Nephron (organoid): ENCODE results near the gene ATP5F1E.

Source experiments
- H3K27ac Mint-ChIP-seq, 3 experiments: 2 replicates each; pipeline ENCODE4 v1.8.0; 2020; ENCODE audit warnings: mixed read lengths in 3 of 3, mild to moderate bottlenecking in 2 of 3, moderate library complexity in 1 of 3
- H3K27me3 Mint-ChIP-seq: 2 replicates; pipeline ENCODE4 v1.8.0; 2021; ENCODE audit warnings: low read depth, mild to moderate bottlenecking, moderate library complexity, mixed read lengths
- H3K36me3 Mint-ChIP-seq: 2 replicates; pipeline ENCODE4 v1.8.0; 2020; ENCODE audit warnings: low read depth, mixed read lengths
- H3K4me1 Mint-ChIP-seq: 2 replicates; pipeline ENCODE4 v1.8.0; 2020; ENCODE audit warnings: mixed read lengths
- H3K4me3 Mint-ChIP-seq, 3 experiments: 2 replicates each; pipeline ENCODE4 v1.8.0; 2020; ENCODE audit warnings: mild to moderate bottlenecking in 3 of 3, mixed read lengths in 3 of 3, moderate library complexity in 2 of 3
- H3K9me3 Mint-ChIP-seq: 2 replicates; pipeline ENCODE4 v1.8.0; 2020; ENCODE audit warnings: mixed read lengths
- CTCF ChIP-seq, 3 experiments: fragments of 200-600 bp; sonication (generic); IDR thresholded peaks; one replicate each; pipeline ENCODE4 v1.5.0; 2021; ENCODE audit warnings: antibody characterized with exemption in 3 of 3; ENCODE audit not compliant: unreplicated experiment in 3 of 3

The ATP5F1E gene

GRCh38 chr20:58997141-58997770 is 34.9 kb downstream of the ATP5F1E start:
- TF ChIP-seq CTCF (IDR thresholded peaks at IDR 0.05; ENCODE audit: unreplicated experiment in 3 of 3), result no peak
- Mint-ChIP-seq H3K27ac (peak overlapping the region; percentile 50 to 96 (median 68)), H3K4me3 (no peak overlapping the region), H3K27me3 (no peaks in the 10 kb centered on the region), H3K4me1 (peaks cover 5% of the 10 kb centered on the region), H3K36me3 (peaks cover 58% of the 10 kb centered on the region), H3K9me3 (no peaks in the 10 kb centered on the region)

- no peaks in the 10 kb centered on the region for H3K27me3 Mint-ChIP-seq
- peak overlapping the region; percentile 50 to 96 (median 80) for H3K27ac Mint-ChIP-seq
- H3K4me3 Mint-ChIP-seq, result no peak overlapping the region
- H3K9me3 Mint-ChIP-seq, result no peaks in the 10 kb centered on the region
- no peak for TF ChIP-seq CTCF (IDR thresholded peaks at IDR 0.05; ENCODE audit: unreplicated experiment in 3 of 3)
- H3K4me1 Mint-ChIP-seq, result peaks cover 5% of the 10 kb centered on the region
- peaks cover 66% of the 10 kb centered on the region for H3K36me3 Mint-ChIP-seq
These were observed 35.9 kb downstream of the ATP5F1E start for GRCh38 chr20:58996226-58996611.

- TF ChIP-seq CTCF (IDR thresholded peaks at IDR 0.05; ENCODE audit: unreplicated experiment in 3 of 3), result no peak
- Mint-ChIP-seq H3K4me1 (peaks cover 5% of the 10 kb centered on the region), H3K9me3 (no peaks in the 10 kb centered on the region), H3K4me3 (peak overlapping the region in 1 of 3 experiments; percentile 60), H3K36me3 (peaks cover 70% of the 10 kb centered on the region), H3K27ac (peak overlapping the region; percentile 50 to 96 (median 80)), H3K27me3 (no peaks in the 10 kb centered on the region)
These were observed 36.5 kb downstream of the ATP5F1E start for GRCh38 chr20:58995461-58996225.

- H3K36me3 Mint-ChIP-seq, result peaks cover 74% of the 10 kb centered on the region
- H3K9me3 Mint-ChIP-seq, result no peaks in the 10 kb centered on the region
- peak overlapping the region in 1 of 3 experiments; percentile 96 for H3K27ac Mint-ChIP-seq
- peaks cover 5% of the 10 kb centered on the region for H3K4me1 Mint-ChIP-seq
- no peaks in the 10 kb centered on the region for H3K27me3 Mint-ChIP-seq
- no peak overlapping the region for H3K4me3 Mint-ChIP-seq
- no peak for TF ChIP-seq CTCF (IDR thresholded peaks at IDR 0.05; ENCODE audit: unreplicated experiment in 3 of 3)
These were observed 37.6 kb downstream of the ATP5F1E start for GRCh38 chr20:58994390-58995159.

GRCh38 chr20:58993332-58994248 is 38.5 kb downstream of the ATP5F1E start:
- H3K36me3 Mint-ChIP-seq, result peaks cover 80% of the 10 kb centered on the region
- H3K27me3 Mint-ChIP-seq, result no peaks in the 10 kb centered on the region
- H3K9me3 Mint-ChIP-seq, result no peaks in the 10 kb centered on the region
- peak overlapping the region in 1 of 3 experiments; percentile 53 for H3K27ac Mint-ChIP-seq
- H3K4me3 Mint-ChIP-seq, result no peak overlapping the region
- no peak for TF ChIP-seq CTCF (IDR thresholded peaks at IDR 0.05; ENCODE audit: unreplicated experiment in 3 of 3)
- peaks cover 5% of the 10 kb centered on the region for H3K4me1 Mint-ChIP-seq
